Thyroid gland (tissue), 4 donors: ENCODE measurements around the gene PDCD5.
"Not testable (repeated sequence)": the region's sequence is repeated elsewhere in the genome, so short reads cannot be mapped to it uniquely, and the experiment has no call there.

Source experiments
- CTCF ChIP-seq, 6 experiments: fragments of 200-600 bp in 3 of 6; fragments of 450-650 bp in 3 of 6; sonication (generic) in 3 of 6; IDR thresholded peaks; one replicate each; pipeline ENCODE4 v1.5.1; 2016 to 2019; ENCODE audit warnings: antibody characterized with exemption in 6 of 6, mild to moderate bottlenecking in 2 of 6, inconsistent platforms in 1 of 6, moderate library complexity in 1 of 6
- POLR2A ChIP-seq, 2 donors: fragments of 450-650 bp; IDR thresholded peaks; one replicate each; pipeline ENCODE4 v1.6.1; 2017; ENCODE audit warnings: antibody characterized with exemption in 2 of 2, mild to moderate bottlenecking in 2 of 2, moderate library complexity in 1 of 2

- TF ChIP-seq CTCF, POLR2A (IDR thresholded peaks at IDR 0.05): not testable (repeated sequence)
Measured at GRCh38 chr19:32571471-32572075, 9.4 kb upstream of the PDCD5 start.
